Prostate gland (tissue), 2 donors: ENCODE measurements around the gene ARAP2.

Experiments
- CTCF ChIP-seq, 4 experiments: fragments of 200-600 bp in 2 of 4; fragments of 450-650 bp in 2 of 4; sonication (generic) in 2 of 4; IDR thresholded peaks; 1 replicate in 3 of 4; 2 replicates in 1 of 4; pipeline ENCODE4 v1.5.1; 2016 to 2019; ENCODE audit warnings: antibody characterized with exemption in 4 of 4, mild to moderate bottlenecking in 2 of 4, moderate library complexity in 2 of 4
- POLR2A ChIP-seq: fragments of 450-650 bp; IDR thresholded peaks from one replicate; pipeline ENCODE4 v1.6.1; 2016; ENCODE audit warnings: antibody characterized with exemption, mild to moderate bottlenecking
- POLR2AphosphoS5 ChIP-seq: sonication (generic); formaldehyde crosslinking; IDR thresholded peaks from one replicate; pipeline ENCODE4 v1.6.1; 2017; ENCODE audit warnings: antibody characterized with exemption

DNA sequence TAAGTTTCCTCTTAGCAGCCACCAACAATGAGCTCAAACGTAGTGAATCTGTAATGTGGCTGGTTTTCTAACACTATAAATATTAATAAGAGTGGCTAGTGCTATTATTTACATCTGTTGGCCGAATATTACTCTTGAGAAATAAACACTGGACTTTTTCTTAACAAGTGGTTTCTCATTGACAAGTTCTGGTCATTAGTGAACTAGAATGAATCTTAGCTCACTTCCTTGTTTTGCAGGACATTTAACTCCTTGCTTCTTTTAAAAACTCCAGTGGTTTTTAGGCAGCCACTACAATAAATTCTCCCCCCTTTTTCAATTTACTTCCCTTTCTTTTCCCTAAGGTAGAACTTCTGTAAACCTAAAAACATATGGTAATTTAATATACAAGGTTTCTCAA is 177.2 kb downstream of the ARAP2 start:
- no peak for TF ChIP-seq CTCF (IDR thresholded peaks at IDR 0.05)
- TF ChIP-seq POLR2A = no peak
- no peak for TF ChIP-seq POLR2AphosphoS5
